Smooth muscle cell (in vitro differentiated cells): ENCODE measurements around the gene DENND1A. TPM values are rescaled to one million over a fixed set of nuclear protein-coding genes. Genes with fewer than 3 reads are reported as not detected.

ENCODE experiments used
- DNase-seq: peaks from one replicate; lab custom pipeline; 2025; ENCODE audit not compliant: unreplicated experiment; lab: John Stamatoyannopoulos, UW
- H2AFZ ChIP-seq: fragments of 200-600 bp; sonication (generic); 2 replicates; pipeline ENCODE4 v1.6.0; 2016; ENCODE audit warnings: antibody characterized with exemption, low read depth, mild to moderate bottlenecking
- H3F3A ChIP-seq: fragments of 200-600 bp; sonication (generic); 2 replicates; pipeline ENCODE4 v1.6.0; 2017; ENCODE audit warnings: antibody characterized with exemption, low read depth
- H3K27ac ChIP-seq: fragments of 200-600 bp; sonication (generic); 2 replicates; pipeline ENCODE4 v1.5.1; 2016; ENCODE audit warnings: low read depth, mild to moderate bottlenecking
- H3K27me3 ChIP-seq: fragments of 200-600 bp; sonication (generic); 2 replicates; pipeline ENCODE4 v1.6.1; 2016; ENCODE audit warnings: low read depth, mild to moderate bottlenecking
- H3K36me3 ChIP-seq: fragments of 200-600 bp; sonication (generic); 2 replicates; pipeline ENCODE4 v1.5.1; 2016; ENCODE audit warnings: low read depth
- H3K4me1 ChIP-seq: fragments of 200-600 bp; sonication (generic); 2 replicates; pipeline ENCODE4 v1.5.1; 2016; ENCODE audit warnings: low read depth
- H3K4me2 ChIP-seq: fragments of 200-600 bp; sonication (generic); 2 replicates; pipeline ENCODE4 v1.6.0; 2016; ENCODE audit warnings: mild to moderate bottlenecking
- H3K4me3 ChIP-seq: fragments of 200-600 bp; sonication (generic); 2 replicates; pipeline ENCODE4 v1.5.1; 2016; ENCODE audit warnings: mild to moderate bottlenecking
- H3K79me2 ChIP-seq: fragments of 200-600 bp; sonication (generic); 2 replicates; pipeline ENCODE4 v1.6.0; 2016; ENCODE audit warnings: low read depth, mild to moderate bottlenecking
- H3K9ac ChIP-seq: fragments of 200-600 bp; sonication (generic); 2 replicates; pipeline ENCODE4 v1.6.0; 2016; ENCODE audit warnings: low read depth
- H3K9me3 ChIP-seq: fragments of 200-600 bp; sonication (generic); replicated peaks from 2 replicates; pipeline ENCODE4 v1.5.1; 2016; ENCODE audit warnings: low read depth
- H4K20me1 ChIP-seq: fragments of 200-600 bp; sonication (generic); 2 replicates; pipeline ENCODE4 v1.6.0; 2016; ENCODE audit warnings: low read depth
- WGBS: methylation state at CpG from one replicate; pipeline ENCODE4 v1.1.7; 2016; ENCODE audit warnings: low lambda C conversion rate; 5-methylcytosine and 5-hydroxymethylcytosine counted together
- polyA plus RNA-seq: library from polyadenylated mRNA; unstranded; fragments of >200 nt; fragmentation: Nextera tagmentation; extraction: Ambion mirVana; gene quantifications from 2 replicates; pipeline ENCODE4 v1.2.1, GENCODE V29; 2016
- total RNA-seq: library from RNA; depleted of rRNA; stranded (reverse); fragments of >200 nt; gene quantifications from 2 replicates; pipeline ENCODE4 v1.2.3, GENCODE V29; 2014
- TF ChIP-seq, protein P1 (sequence below): fragments of 200-600 bp; sonication (generic); IDR thresholded peaks from 2 replicates; pipeline ENCODE4 v1.5.1; 2017; ENCODE audit warnings: borderline replicate concordance, mild to moderate bottlenecking, antibody characterized with exemption; ENCODE audit not compliant: insufficient read depth, poor library complexity, severe bottlenecking

Gene DENND1A
- total and polyA plus RNA-seq, 2 experiments from 2014 or later: 8.1 to 20.2 TPM

DNA sequence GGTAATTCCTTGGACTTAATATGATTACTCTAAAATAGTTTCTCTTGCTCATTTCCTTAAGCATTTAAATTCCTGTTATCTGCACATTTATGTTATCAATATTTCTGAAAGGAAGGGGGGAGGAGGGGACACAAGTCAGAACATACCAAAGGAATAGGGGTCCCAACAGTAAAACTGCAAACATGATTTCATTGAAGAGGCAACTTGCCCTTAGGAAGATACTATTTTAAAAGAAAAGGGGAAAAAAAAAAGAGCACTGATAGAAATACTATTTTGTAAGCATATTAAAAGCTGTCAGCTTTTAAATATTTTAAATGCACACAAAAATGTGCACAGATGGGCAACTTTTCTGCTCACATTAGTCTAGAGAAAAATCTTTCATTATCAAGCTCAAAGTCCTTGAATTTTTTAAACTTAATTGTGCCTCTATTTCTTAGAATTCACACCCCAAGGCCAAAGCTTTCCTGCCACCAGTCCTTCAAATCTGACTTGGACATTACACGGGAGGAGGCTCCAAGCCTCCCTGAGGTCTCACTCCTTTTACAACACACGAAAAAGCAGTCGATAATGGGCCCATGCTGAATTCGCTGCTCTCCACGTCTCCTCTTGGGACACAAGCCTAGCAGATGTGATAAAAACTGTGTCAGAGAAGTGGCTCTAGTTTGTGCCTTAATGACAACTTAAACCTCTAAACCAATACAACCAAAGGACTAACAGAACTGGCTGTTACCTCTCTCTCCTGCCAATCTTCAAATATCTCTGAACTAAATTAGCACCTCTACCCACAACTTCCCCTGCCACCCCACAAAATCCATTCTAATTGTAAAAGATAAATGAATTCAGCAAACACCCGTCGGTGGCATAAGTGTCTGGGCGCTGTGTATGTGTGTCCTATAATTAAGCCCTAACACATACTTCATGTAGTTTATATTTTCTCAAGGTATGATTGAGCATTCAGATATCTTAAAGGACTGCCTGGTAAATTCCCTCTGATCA, 154.3 kb downstream of the DENND1A start:
- H3K9me3 ChIP-seq: no peaks in the 10 kb centered on the region
- TF ChIP-seq, protein P1, sequence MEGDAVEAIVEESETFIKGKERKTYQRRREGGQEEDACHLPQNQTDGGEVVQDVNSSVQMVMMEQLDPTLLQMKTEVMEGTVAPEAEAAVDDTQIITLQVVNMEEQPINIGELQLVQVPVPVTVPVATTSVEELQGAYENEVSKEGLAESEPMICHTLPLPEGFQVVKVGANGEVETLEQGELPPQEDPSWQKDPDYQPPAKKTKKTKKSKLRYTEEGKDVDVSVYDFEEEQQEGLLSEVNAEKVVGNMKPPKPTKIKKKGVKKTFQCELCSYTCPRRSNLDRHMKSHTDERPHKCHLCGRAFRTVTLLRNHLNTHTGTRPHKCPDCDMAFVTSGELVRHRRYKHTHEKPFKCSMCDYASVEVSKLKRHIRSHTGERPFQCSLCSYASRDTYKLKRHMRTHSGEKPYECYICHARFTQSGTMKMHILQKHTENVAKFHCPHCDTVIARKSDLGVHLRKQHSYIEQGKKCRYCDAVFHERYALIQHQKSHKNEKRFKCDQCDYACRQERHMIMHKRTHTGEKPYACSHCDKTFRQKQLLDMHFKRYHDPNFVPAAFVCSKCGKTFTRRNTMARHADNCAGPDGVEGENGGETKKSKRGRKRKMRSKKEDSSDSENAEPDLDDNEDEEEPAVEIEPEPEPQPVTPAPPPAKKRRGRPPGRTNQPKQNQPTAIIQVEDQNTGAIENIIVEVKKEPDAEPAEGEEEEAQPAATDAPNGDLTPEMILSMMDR: no peak
- whole genome bisulfite sequencing: 67% methylated on average over 8 of the region's 8 CpGs
- peaks cover 14% of the 10 kb centered on the region for H3K4me1 ChIP-seq
- H3K79me2 ChIP-seq: no peaks in the 10 kb centered on the region
- H3F3A ChIP-seq: no peaks in the 10 kb centered on the region
- H2AFZ ChIP-seq: no peak overlapping the region
- no peak overlapping the region for H3K27ac ChIP-seq
- H3K9ac ChIP-seq: no peak overlapping the region
- H3K36me3 ChIP-seq: no peaks in the 10 kb centered on the region
- no peaks in the 10 kb centered on the region for H3K27me3 ChIP-seq
- no peak for DNase-seq
- H3K4me2 ChIP-seq: no peak overlapping the region
- H3K4me3 ChIP-seq: no peak overlapping the region
- H4K20me1 ChIP-seq: no peaks in the 10 kb centered on the region

DNA sequence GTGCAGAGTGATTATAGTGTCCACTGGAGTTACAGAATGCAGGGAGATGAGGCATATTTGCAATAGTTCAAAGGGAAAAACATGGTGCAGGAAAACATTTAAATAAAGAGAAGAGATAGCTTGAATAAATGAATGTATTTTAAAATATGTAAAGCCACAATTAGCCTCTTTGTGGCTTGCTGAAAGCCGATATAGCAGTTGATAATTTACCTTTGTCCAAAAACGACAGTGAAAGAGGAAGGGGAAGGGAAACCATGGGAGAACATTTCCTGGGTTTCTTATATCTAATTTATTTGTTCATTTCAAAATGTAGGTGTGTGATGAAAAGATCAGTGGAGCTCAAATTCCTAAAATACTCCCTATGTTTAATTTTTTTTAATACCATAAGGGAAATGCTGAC, 156.1 kb downstream of the DENND1A start:
- no peak overlapping the region for H3K4me3 ChIP-seq
- no peaks in the 10 kb centered on the region for H3K36me3 ChIP-seq
- no peaks in the 10 kb centered on the region for H3K27me3 ChIP-seq
- H3K9ac ChIP-seq: no peak overlapping the region
- H3K79me2 ChIP-seq: no peaks in the 10 kb centered on the region
- TF ChIP-seq, protein P1: no peak
- WGBS: 87% methylated on average over 2 of the region's 2 CpGs
- no peak for DNase-seq
- no peak overlapping the region for H3K27ac ChIP-seq
- H3K4me2 ChIP-seq: no peak overlapping the region
- no peaks in the 10 kb centered on the region for H4K20me1 ChIP-seq
- H3K4me1 ChIP-seq: peaks cover 14% of the 10 kb centered on the region
- no peaks in the 10 kb centered on the region for H3K9me3 ChIP-seq
- H3F3A ChIP-seq: no peaks in the 10 kb centered on the region
- H2AFZ ChIP-seq: no peak overlapping the region

DNA sequence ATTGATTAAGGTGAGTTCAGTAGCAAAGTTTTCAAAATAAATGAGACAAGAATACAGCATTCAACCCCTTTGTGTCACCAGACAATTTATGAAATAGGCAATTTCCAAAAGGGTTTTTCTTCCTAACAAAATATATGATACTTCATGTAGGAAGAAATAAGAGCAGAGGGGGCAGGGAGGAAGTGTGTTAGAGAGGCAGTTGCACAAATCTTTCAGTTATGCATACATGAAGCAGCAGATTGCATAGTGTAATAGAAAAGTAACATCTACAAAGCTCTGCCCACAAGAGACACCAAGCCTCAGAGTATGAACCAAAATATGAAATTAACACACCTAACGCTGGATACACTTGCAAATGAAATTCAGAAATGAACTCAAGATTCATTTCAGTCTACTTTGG, 157.0 kb downstream of the DENND1A start:
- H3K4me3 ChIP-seq: no peak overlapping the region
- WGBS: 97% methylated on average over 1 of the region's 1 CpG
- TF ChIP-seq, protein P1: no peak

GRCh38 chr9:123772374-123772773, 157.6 kb downstream of the DENND1A start:
- H3K27ac ChIP-seq: no peak overlapping the region
- H3K9ac ChIP-seq: no peak overlapping the region
- H2AFZ ChIP-seq: no peak overlapping the region
- no peaks in the 10 kb centered on the region for H4K20me1 ChIP-seq
- H3K36me3 ChIP-seq: no peaks in the 10 kb centered on the region
- H3K9me3 ChIP-seq: no peaks in the 10 kb centered on the region
- H3K4me2 ChIP-seq: no peak overlapping the region
- no peak for DNase-seq
- WGBS: 83% methylated on average over 3 of the region's 3 CpGs
- no peaks in the 10 kb centered on the region for H3F3A ChIP-seq
- TF ChIP-seq, protein P1: no peak
- H3K27me3 ChIP-seq: no peaks in the 10 kb centered on the region
- peaks cover 12% of the 10 kb centered on the region for H3K4me1 ChIP-seq
- no peak overlapping the region for H3K4me3 ChIP-seq
- H3K79me2 ChIP-seq: no peaks in the 10 kb centered on the region

More for the DNA sequence above, 157.0 kb downstream of the DENND1A start:
- H4K20me1 ChIP-seq: no peaks in the 10 kb centered on the region
- H3K27ac ChIP-seq: no peak overlapping the region
- no peaks in the 10 kb centered on the region for H3K27me3 ChIP-seq
- H3K9me3 ChIP-seq: no peaks in the 10 kb centered on the region
- no peak overlapping the region for H3K4me2 ChIP-seq
- no peaks in the 10 kb centered on the region for H3K79me2 ChIP-seq
- H2AFZ ChIP-seq: no peak overlapping the region
- no peak for DNase-seq
- H3F3A ChIP-seq: no peaks in the 10 kb centered on the region
- peaks cover 14% of the 10 kb centered on the region for H3K4me1 ChIP-seq
- H3K9ac ChIP-seq: no peak overlapping the region
- no peaks in the 10 kb centered on the region for H3K36me3 ChIP-seq
